ENCODE results near the gene OGT. TPM values are rescaled to one million over a fixed set of nuclear protein-coding genes. Genes with fewer than 3 reads are reported as not detected.
"Not testable (repeated sequence)": the region's sequence is repeated elsewhere in the genome, so short reads cannot be mapped to it uniquely, and the experiment has no call there.

OGT gene
- total and polyA plus RNA-seq, 5 experiments from 2014 or later: 29.7 to 675 (median 32.7) TPM

- peak overlapping the region in 5 of 10 donors; percentile 11 to 65 (median 47) for H3K27ac Mint-ChIP-seq
- DNase-seq (peak in 1 of 10 donors; percentile 15), ATAC-seq (peak; percentile 46 to 53)
- POLR2A ChIA-PET: interaction anchor here (0.6 to 1.8 kb wide), 3 partner anchors 13 to 73 kb away, joined by 3 to 5 read pairs (median 3); no protein-coding TSS in a partner anchor
- no peaks in the 10 kb centered on the region for H3K9me3 Mint-ChIP-seq
- H3K27me3 Mint-ChIP-seq: no peaks in the 10 kb centered on the region
- H3K4me3 Mint-ChIP-seq: peak overlapping the region in 1 of 10 donors; percentile 37
- H3K36me3 Mint-ChIP-seq: peaks cover 0 to 93% (median 12%) of the 10 kb centered on the region in 3 donors
- peaks cover 0 to 14% (median 9%) of the 10 kb centered on the region in 4 donors for H3K4me1 Mint-ChIP-seq
These were observed 31.0 kb downstream of the OGT start for GRCh38 chrX:71563921-71564320.

- H3K4me3 Mint-ChIP-seq: no peak overlapping the region
- peaks cover 0 to 94% (median 12%) of the 10 kb centered on the region in 3 donors for H3K36me3 Mint-ChIP-seq
- POLR2A ChIA-PET: interaction anchor here (0.7 to 1.8 kb wide), 2 partner anchors 11 to 41 kb away, joined by 3 to 5 read pairs; no protein-coding TSS in a partner anchor
- ATAC-seq: no peak
- H3K27me3 Mint-ChIP-seq: no peaks in the 10 kb centered on the region
- H3K27ac Mint-ChIP-seq: peak overlapping the region in 1 of 10 donors; percentile 57
- no peak for DNase-seq
- peaks cover 0 to 12% (median 9%) of the 10 kb centered on the region in 4 donors for H3K4me1 Mint-ChIP-seq
- no peaks in the 10 kb centered on the region for H3K9me3 Mint-ChIP-seq
These were observed 32.7 kb downstream of the OGT start for GRCh38 chrX:71565474-71566041.

- H3K9me3 Mint-ChIP-seq, H3K4me3 Mint-ChIP-seq, H3K27me3 Mint-ChIP-seq, DNase-seq, POLR2A ChIA-PET, ATAC-seq: not testable (repeated sequence)
- peaks cover 0 to 12% (median 3%) of the 10 kb centered on the region in 4 donors for H3K4me1 Mint-ChIP-seq
- peak overlapping the region in 3 of 10 donors; percentile 4 to 51 (median 13) for H3K27ac Mint-ChIP-seq
- peaks cover 0 to 88% (median 9%) of the 10 kb centered on the region in 3 donors for H3K36me3 Mint-ChIP-seq
These were observed 38.5 kb downstream of the OGT start for GRCh38 chrX:71571390-71571789.

- Mint-ChIP-seq H3K4me3 (no peak overlapping the region), H3K27ac (peak overlapping the region in 3 of 10 donors; percentile 18 to 56 (median 42)), H3K27me3 (no peaks in the 10 kb centered on the region), H3K36me3 (peaks cover 0 to 76% (median 9%) of the 10 kb centered on the region in 3 donors), H3K4me1 (peaks cover 1 to 15% (median 6%) of the 10 kb centered on the region in 4 donors), H3K9me3 (no peaks in the 10 kb centered on the region)
- DNase-seq: no peak
- ATAC-seq: peak in 1 of 2 donors; percentile 14
- POLR2A ChIA-PET: no interaction called here
These were observed 40.7 kb downstream of the OGT start for GRCh38 chrX:71573590-71573989.

- no peak for ATAC-seq
These were observed 44.8 kb downstream of the OGT start for GRCh38 chrX:71577682-71578081.

GRCh38 chrX:71578253-71579135 is 45.6 kb downstream of the OGT start, which contains the start of gene GCNA:
Gene GCNA, plus strand, starts transcription at chrX:71578437. Its CDS starts 2,385 bp downstream, at chrX:71580822.
- Mint-ChIP-seq H3K27ac (peak within 1 kb of the TSS in 9 of 10 donors; percentile 19 to 82 (median 62)), H3K4me3 (peak within 1 kb of the TSS in 1 of 10 donors; percentile 24), H3K9me3 (no peaks in the 10 kb centered on the region), H3K27me3 (no peaks in the 10 kb centered on the region), H3K4me1 (peaks cover 1 to 12% (median 9%) of the 10 kb centered on the region in 4 donors), H3K36me3 (peaks cover 0 to 63% (median 3%) of the 10 kb centered on the region in 3 donors)
- ATAC-seq: peak in 1 of 2 donors; percentile 39
- DNase-seq: peak in 2 of 10 donors; percentile 5 to 9
- POLR2A ChIA-PET: interaction anchor here (1.2 to 1.3 kb wide), 2 partner anchors 11 to 28 kb away, joined by 4 read pairs; no protein-coding TSS in a partner anchor

More at GRCh38 chrX:71577682-71578081, 44.8 kb downstream of the OGT start:
- Mint-ChIP-seq H3K4me1 (peaks cover 1 to 15% (median 9%) of the 10 kb centered on the region in 4 donors), H3K36me3 (peaks cover 0 to 66% (median 5%) of the 10 kb centered on the region in 3 donors), H3K4me3 (no peak overlapping the region), H3K27ac (peak overlapping the region in 3 of 10 donors; percentile 25 to 82 (median 36)), H3K27me3 (no peaks in the 10 kb centered on the region), H3K9me3 (no peaks in the 10 kb centered on the region)
- POLR2A ChIA-PET: interaction anchor here (1.3 kb wide), 1 partner anchor 13 kb away, joined by 5 read pairs; no protein-coding TSS in a partner anchor
- DNase-seq: no peak

GRCh38 chrX:71579136-71579989 is 46.5 kb downstream of the OGT start:
- H3K27me3 Mint-ChIP-seq: no peaks in the 10 kb centered on the region
- H3K36me3 Mint-ChIP-seq: peaks cover 0 to 54% (median 3%) of the 10 kb centered on the region in 3 donors
- H3K4me1 Mint-ChIP-seq: peaks cover 1 to 12% (median 8%) of the 10 kb centered on the region in 4 donors
- peak overlapping the region in 7 of 10 donors; percentile 14 to 82 (median 60) for H3K27ac Mint-ChIP-seq
- POLR2A ChIA-PET: interaction anchor here (1.2 to 1.3 kb wide), 2 partner anchors 10 to 27 kb away, joined by 4 read pairs; no protein-coding TSS in a partner anchor
- H3K4me3 Mint-ChIP-seq: peak overlapping the region in 1 of 10 donors; percentile 24
- DNase-seq: peak in 2 of 10 donors; percentile 4 to 7
- H3K9me3 Mint-ChIP-seq: no peaks in the 10 kb centered on the region
- ATAC-seq: peak in 1 of 2 donors; percentile 48

GRCh38 chrX:71579990-71580380 is 47.1 kb downstream of the OGT start:
- no peak overlapping the region for H3K4me3 Mint-ChIP-seq
- H3K36me3 Mint-ChIP-seq: peaks cover 0 to 48% (median 3%) of the 10 kb centered on the region in 3 donors
- peak overlapping the region in 6 of 10 donors; percentile 7 to 82 (median 44) for H3K27ac Mint-ChIP-seq
- no peaks in the 10 kb centered on the region for H3K9me3 Mint-ChIP-seq
- DNase-seq (no peak), ATAC-seq (no peak)
- peaks cover 1 to 12% (median 8%) of the 10 kb centered on the region in 4 donors for H3K4me1 Mint-ChIP-seq
- no peaks in the 10 kb centered on the region for H3K27me3 Mint-ChIP-seq
- POLR2A ChIA-PET: no interaction called here

GRCh38 chrX:71581210-71581609 is 48.3 kb downstream of the OGT start:
- no peaks in the 10 kb centered on the region for H3K27me3 Mint-ChIP-seq
- POLR2A ChIA-PET: interaction anchor here (1.1 kb wide), 1 partner anchor 71 kb away, joined by 5 read pairs; no protein-coding TSS in a partner anchor
- H3K9me3 Mint-ChIP-seq: no peaks in the 10 kb centered on the region

GRCh38 chrX:71586929-71587328 is 54.0 kb downstream of the OGT start:
- Mint-ChIP-seq H3K27me3 (no peaks in the 10 kb centered on the region), H3K27ac (peak overlapping the region in 9 of 10 donors; percentile 16 to 84 (median 44)), H3K9me3 (no peaks in the 10 kb centered on the region), H3K4me3 (no peak overlapping the region), H3K36me3 (peaks cover 0 to 12% (median 0%) of the 10 kb centered on the region in 3 donors), H3K4me1 (peaks cover 2 to 8% (median 6%) of the 10 kb centered on the region in 4 donors)
- POLR2A ChIA-PET: no interaction called here
- ATAC-seq (no peak), DNase-seq (no peak)

More at GRCh38 chrX:71581210-71581609, 48.3 kb downstream of the OGT start:
- Mint-ChIP-seq H3K4me1 (peaks cover 1 to 12% (median 8%) of the 10 kb centered on the region in 4 donors), H3K27ac (peak overlapping the region in 1 of 10 donors; percentile 49), H3K36me3 (peaks cover 0 to 37% (median 0%) of the 10 kb centered on the region in 3 donors), H3K4me3 (no peak overlapping the region)
- no peak for DNase-seq
- ATAC-seq: no peak

GRCh38 chrX:71593210-71593609 is 60.3 kb downstream of the OGT start:
- peaks cover 0 to 32% (median 0%) of the 10 kb centered on the region in 3 donors for H3K36me3 Mint-ChIP-seq
- POLR2A ChIA-PET: not testable (repeated sequence)

More at GRCh38 chrX:71593210-71593609, 60.3 kb downstream of the OGT start:
- not testable (repeated sequence) for H3K27me3 Mint-ChIP-seq, ATAC-seq, H3K9me3 Mint-ChIP-seq, H3K4me1 Mint-ChIP-seq, DNase-seq, H3K4me3 Mint-ChIP-seq
- H3K27ac Mint-ChIP-seq: peak overlapping the region in 3 of 10 donors; percentile 18 to 52 (median 41)
